ES-I3 (cell line): ENCODE results near the gene CFAP54.
"Not testable (repeated sequence)": the region's sequence is repeated elsewhere in the genome, so short reads cannot be mapped to it uniquely, and the experiment has no call there.

ENCODE experiments used
- H3K36me3 ChIP-seq: 2 replicates; pipeline ENCODE4 v1.6.1; 2013; ENCODE audit warnings: mild to moderate bottlenecking, low read length, control low read depth, moderate library complexity; ENCODE audit not compliant: insufficient read depth
- H3K4me1 ChIP-seq: 2 replicates; pipeline ENCODE4 v1.6.1; 2013; ENCODE audit warnings: mild to moderate bottlenecking, control low read depth, low read length; ENCODE audit not compliant: insufficient read depth
- H3K9ac ChIP-seq: 2 replicates; pipeline ENCODE4 v1.6.1; 2013; ENCODE audit warnings: low read depth, mild to moderate bottlenecking, low read length, moderate library complexity
- H3K9me3 ChIP-seq: 2 replicates; pipeline ENCODE4 v1.6.1; 2013; ENCODE audit warnings: mild to moderate bottlenecking, low read length, moderate library complexity; ENCODE audit not compliant: control insufficient read depth, insufficient read depth

The CFAP54 gene

GRCh38 chr12:96465896-96466295 is 23.5 kb upstream of the CFAP54 start:
- Histone ChIP-seq H3K9ac (no peak overlapping the region), H3K9me3 (no peaks in the 10 kb centered on the region), H3K36me3 (no peaks in the 10 kb centered on the region), H3K4me1 (no peaks in the 10 kb centered on the region)

- Histone ChIP-seq H3K36me3 (no peaks in the 10 kb centered on the region), H3K9me3 (no peaks in the 10 kb centered on the region), H3K9ac (no peak overlapping the region), H3K4me1 (no peaks in the 10 kb centered on the region)
Measured at GRCh38 chr12:96466939-96467751, 22.2 kb upstream of the CFAP54 start.

- Histone ChIP-seq H3K9ac (no peak overlapping the region), H3K4me1 (no peaks in the 10 kb centered on the region), H3K9me3 (no peaks in the 10 kb centered on the region), H3K36me3 (no peaks in the 10 kb centered on the region)
Measured at GRCh38 chr12:96471368-96472050, 17.9 kb upstream of the CFAP54 start.

GRCh38 chr12:96472384-96472783 is 17.0 kb upstream of the CFAP54 start:
- Histone ChIP-seq H3K9me3 (no peaks in the 10 kb centered on the region), H3K4me1 (no peaks in the 10 kb centered on the region), H3K9ac (no peak overlapping the region), H3K36me3 (no peaks in the 10 kb centered on the region)

GRCh38 chr12:96473394-96474093 is 15.8 kb upstream of the CFAP54 start:
- peaks cover 5% of the 10 kb centered on the region; the same call in 1 of the 2 replicates for H3K4me1 ChIP-seq
- no peaks in the 10 kb centered on the region for H3K36me3 ChIP-seq
- no peaks in the 10 kb centered on the region for H3K9me3 ChIP-seq
- H3K9ac ChIP-seq, result no peak overlapping the region

- Histone ChIP-seq H3K9me3 (no peaks in the 10 kb centered on the region), H3K9ac (no peak overlapping the region), H3K36me3 (no peaks in the 10 kb centered on the region), H3K4me1 (peaks cover 5% of the 10 kb centered on the region; the same call in 1 of the 2 replicates)
Measured at GRCh38 chr12:96474206-96474605, 15.2 kb upstream of the CFAP54 start.

GRCh38 chr12:96478011-96478410 is 11.4 kb upstream of the CFAP54 start:
- Histone ChIP-seq H3K4me1 (peaks cover 5% of the 10 kb centered on the region; the same call in 1 of the 2 replicates), H3K36me3 (no peaks in the 10 kb centered on the region), H3K9me3 (no peaks in the 10 kb centered on the region), H3K9ac (no peak overlapping the region)

- Histone ChIP-seq H3K4me1 (peaks cover 5% of the 10 kb centered on the region; the same call in 1 of the 2 replicates), H3K9ac (no peak overlapping the region), H3K9me3 (no peaks in the 10 kb centered on the region), H3K36me3 (no peaks in the 10 kb centered on the region)
Measured at GRCh38 chr12:96482086-96482485, 7.3 kb upstream of the CFAP54 start.

- Histone ChIP-seq H3K36me3 (no peaks in the 10 kb centered on the region), H3K9ac (no peak overlapping the region), H3K4me1 (peaks cover under 1% of the 10 kb centered on the region; the same call in 1 of the 2 replicates), H3K9me3 (no peaks in the 10 kb centered on the region)
Measured at GRCh38 chr12:96483116-96483515, 6.3 kb upstream of the CFAP54 start.

GRCh38 chr12:96486751-96487613 is 2.4 kb upstream of the CFAP54 start:
- Histone ChIP-seq H3K9me3 (no peaks in the 10 kb centered on the region), H3K36me3 (no peaks in the 10 kb centered on the region), H3K4me1 (no peaks in the 10 kb centered on the region), H3K9ac (no peak overlapping the region)

- Histone ChIP-seq H3K36me3 (no peaks in the 10 kb centered on the region), H3K9me3 (no peaks in the 10 kb centered on the region), H3K4me1 (no peaks in the 10 kb centered on the region), H3K9ac (no peak overlapping the region)
Measured at GRCh38 chr12:96487634-96488033, 1.7 kb upstream of the CFAP54 start.

- no peaks in the 10 kb centered on the region for H3K36me3 ChIP-seq
- peaks cover 3% of the 10 kb centered on the region; the same call in 1 of the 2 replicates for H3K4me1 ChIP-seq
- H3K9ac ChIP-seq, result no peak overlapping the region
- no peaks in the 10 kb centered on the region for H3K9me3 ChIP-seq
Measured at GRCh38 chr12:96493106-96493505, 3.7 kb downstream of the CFAP54 start.

- not testable (repeated sequence) for H3K4me1 ChIP-seq, H3K9me3 ChIP-seq, H3K36me3 ChIP-seq, H3K9ac ChIP-seq
Measured at GRCh38 chr12:96494154-96494553, 4.8 kb downstream of the CFAP54 start.

GRCh38 chr12:96495155-96495554 is 5.8 kb downstream of the CFAP54 start:
- Histone ChIP-seq H3K9me3 (no peaks in the 10 kb centered on the region), H3K4me1 (peaks cover 3% of the 10 kb centered on the region; the same call in 1 of the 2 replicates), H3K9ac (no peak overlapping the region), H3K36me3 (no peaks in the 10 kb centered on the region)
